ENCODE data around the gene COG5.

The COG5 gene

DNA sequence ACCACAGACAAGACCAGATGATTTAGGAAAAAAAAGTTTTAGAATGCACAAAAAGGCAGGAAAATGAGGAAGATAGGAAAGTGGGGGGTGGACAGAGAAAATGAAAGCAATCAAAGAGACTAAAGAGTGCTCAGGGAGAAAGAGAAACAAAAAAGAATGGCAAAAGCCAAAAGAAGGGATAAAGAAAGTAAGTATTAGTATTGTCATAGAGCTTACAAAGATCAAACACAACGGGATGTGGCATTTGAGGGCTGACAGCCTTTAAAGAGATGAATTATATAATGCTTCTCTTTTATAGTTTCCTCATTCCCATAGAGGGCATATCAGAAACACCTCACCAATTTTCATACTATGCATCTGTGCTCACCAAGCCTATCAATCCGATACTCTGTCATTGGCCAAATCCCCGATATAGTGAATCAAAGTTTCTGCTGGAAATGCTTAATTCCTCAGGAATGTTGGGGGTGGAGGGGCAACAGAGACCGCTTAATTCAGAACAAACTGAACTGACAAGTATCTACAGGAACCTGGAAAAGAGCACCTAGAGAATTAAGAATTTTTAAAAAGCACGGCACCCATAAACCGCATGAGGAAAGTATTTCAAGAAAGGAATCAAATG lies 2.7 kb downstream of the COG5 start:
- H3K4ac ChIP-seq (ENCODE audit: low read depth, low read length), result no peak overlapping the region
- H3K56ac ChIP-seq (ENCODE audit: low read length), result no peak overlapping the region
- peaks cover 9% of the 10 kb centered on the region for H3K79me1 ChIP-seq (ENCODE audit: low read length)
- H3K4me3 ChIP-seq (ENCODE audit: low read length), result no peak overlapping the region
- peaks cover 4% of the 10 kb centered on the region for H3K79me2 ChIP-seq (ENCODE audit: control insufficient read depth, insufficient read depth, low read length)
- H3K27me3 ChIP-seq (ENCODE audit: insufficient read depth, low read length, poor library complexity), result no peaks in the 10 kb centered on the region
- H4K5ac ChIP-seq (ENCODE audit: low read length), result no peak overlapping the region
- H3K4me2 ChIP-seq (ENCODE audit: low read length), result no peak overlapping the region
- H3K23ac ChIP-seq (ENCODE audit: low read length), result no peak overlapping the region
- DNase-seq, result no peak
- no peak overlapping the region for H3K27ac ChIP-seq (ENCODE audit: low read depth, low read length)
- H3K36me3 ChIP-seq (ENCODE audit: control insufficient read depth, insufficient read depth, low read length), result no peaks in the 10 kb centered on the region
- no peak overlapping the region for H2BK120ac ChIP-seq (ENCODE audit: low read depth, low read length)
- no peak overlapping the region for H2AK5ac ChIP-seq (ENCODE audit: low read length)
- no peak overlapping the region for H3K18ac ChIP-seq (ENCODE audit: low read length)
- no CpG with 5 or more reads among the region's 6 CpGs for WGBS (ENCODE audit: extremely low coverage, insufficient coverage, low lambda C conversion rate)
- H2BK5ac ChIP-seq (ENCODE audit: low read length), result no peak overlapping the region
- H2BK15ac ChIP-seq (replicated peaks; ENCODE audit: low read depth), result no peak overlapping the region
- no peak overlapping the region for H3K9ac ChIP-seq (ENCODE audit: low read length)
- peaks cover 1% of the 10 kb centered on the region for H3K4me1 ChIP-seq (ENCODE audit: control insufficient read depth, low read depth, low read length)
- H4K8ac ChIP-seq (ENCODE audit: low read depth, low read length), result no peak overlapping the region

- H2BK5ac ChIP-seq (ENCODE audit: low read length), result no peak overlapping the region
- peaks cover 9% of the 10 kb centered on the region for H3K79me1 ChIP-seq (ENCODE audit: low read length)
- H3K79me2 ChIP-seq (ENCODE audit: control insufficient read depth, insufficient read depth, low read length), result peaks cover 4% of the 10 kb centered on the region
- no peak overlapping the region for H2BK15ac ChIP-seq (replicated peaks; ENCODE audit: low read depth)
- H3K23ac ChIP-seq (ENCODE audit: low read length), result no peak overlapping the region
- no peak overlapping the region for H3K9ac ChIP-seq (ENCODE audit: low read length)
- no peak overlapping the region for H2AK5ac ChIP-seq (ENCODE audit: low read length)
- no peak overlapping the region for H3K27ac ChIP-seq (ENCODE audit: low read depth, low read length)
- H3K36me3 ChIP-seq (ENCODE audit: control insufficient read depth, insufficient read depth, low read length), result no peaks in the 10 kb centered on the region
- no peak overlapping the region for H3K4me2 ChIP-seq (ENCODE audit: low read length)
- H4K8ac ChIP-seq (ENCODE audit: low read depth, low read length), result no peak overlapping the region
- no CpG with 5 or more reads among the region's 2 CpGs for WGBS (ENCODE audit: extremely low coverage, insufficient coverage, low lambda C conversion rate)
- H3K27me3 ChIP-seq (ENCODE audit: insufficient read depth, low read length, poor library complexity), result no peaks in the 10 kb centered on the region
- no peak overlapping the region for H3K56ac ChIP-seq (ENCODE audit: low read length)
- H2BK120ac ChIP-seq (ENCODE audit: low read depth, low read length), result no peak overlapping the region
- H4K5ac ChIP-seq (ENCODE audit: low read length), result no peak overlapping the region
- peaks cover 1% of the 10 kb centered on the region for H3K4me1 ChIP-seq (ENCODE audit: control insufficient read depth, low read depth, low read length)
- no peak overlapping the region for H3K4me3 ChIP-seq (ENCODE audit: low read length)
- H3K18ac ChIP-seq (ENCODE audit: low read length), result no peak overlapping the region
- no peak overlapping the region for H3K4ac ChIP-seq (ENCODE audit: low read depth, low read length)
- peak; percentile 18 for DNase-seq
Observed at GRCh38 chr7:107559864-107560263, 3.9 kb downstream of the COG5 start.

GRCh38 chr7:107555893-107556292 lies 7.8 kb downstream of the COG5 start:
- H3K23ac ChIP-seq (ENCODE audit: low read length), result no peak overlapping the region
- H4K5ac ChIP-seq (ENCODE audit: low read length), result no peak overlapping the region
- no peak overlapping the region for H3K18ac ChIP-seq (ENCODE audit: low read length)
- H3K4ac ChIP-seq (ENCODE audit: low read depth, low read length), result no peak overlapping the region
- no peak overlapping the region for H3K4me2 ChIP-seq (ENCODE audit: low read length)
- H2BK5ac ChIP-seq (ENCODE audit: low read length), result no peak overlapping the region
- no peaks in the 10 kb centered on the region for H3K36me3 ChIP-seq (ENCODE audit: control insufficient read depth, insufficient read depth, low read length)
- no peak overlapping the region for H2BK120ac ChIP-seq (ENCODE audit: low read depth, low read length)
- H3K4me1 ChIP-seq (ENCODE audit: control insufficient read depth, low read depth, low read length), result no peaks in the 10 kb centered on the region
- WGBS (ENCODE audit: extremely low coverage, insufficient coverage, low lambda C conversion rate), result no CpG with 5 or more reads among the region's 3 CpGs
- no peak overlapping the region for H3K4me3 ChIP-seq (ENCODE audit: low read length)
- H3K9ac ChIP-seq (ENCODE audit: low read length), result no peak overlapping the region
- peaks cover 2% of the 10 kb centered on the region for H3K79me2 ChIP-seq (ENCODE audit: control insufficient read depth, insufficient read depth, low read length)
- no peak overlapping the region for H3K27ac ChIP-seq (ENCODE audit: low read depth, low read length)
- no peak overlapping the region for H2AK5ac ChIP-seq (ENCODE audit: low read length)
- H3K79me1 ChIP-seq (ENCODE audit: low read length), result peaks cover 4% of the 10 kb centered on the region
- H3K56ac ChIP-seq (ENCODE audit: low read length), result no peak overlapping the region
- no peaks in the 10 kb centered on the region for H3K27me3 ChIP-seq (ENCODE audit: insufficient read depth, low read length, poor library complexity)
- DNase-seq, result no peak
- H4K8ac ChIP-seq (ENCODE audit: low read depth, low read length), result no peak overlapping the region
- no peak overlapping the region for H2BK15ac ChIP-seq (replicated peaks; ENCODE audit: low read depth)

DNA sequence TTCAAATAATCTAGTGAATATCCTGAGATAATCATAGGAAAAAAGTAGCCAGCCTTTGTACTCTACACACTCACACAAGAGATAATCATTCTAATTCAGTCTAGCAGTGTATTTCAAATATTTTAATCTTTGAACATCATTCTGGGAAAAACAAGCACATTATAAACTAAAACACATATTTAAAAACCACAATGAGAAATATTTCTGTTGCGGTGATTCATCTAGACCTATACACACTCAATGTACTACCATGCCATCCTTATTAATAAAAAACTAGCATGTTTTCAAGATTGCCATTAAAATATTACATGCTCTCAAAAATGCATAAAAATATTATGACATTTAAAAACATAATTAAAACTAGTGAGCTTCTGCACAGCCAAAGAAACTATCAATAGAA lies 11.8 kb downstream of the COG5 start:
- H3K56ac ChIP-seq (ENCODE audit: low read length), result no peak overlapping the region
- H3K9ac ChIP-seq (ENCODE audit: low read length), result no peak overlapping the region
- H2BK120ac ChIP-seq (ENCODE audit: low read depth, low read length), result no peak overlapping the region
- H4K5ac ChIP-seq (ENCODE audit: low read length), result no peak overlapping the region
- no peaks in the 10 kb centered on the region for H3K79me2 ChIP-seq (ENCODE audit: control insufficient read depth, insufficient read depth, low read length)
- no peak overlapping the region for H3K4ac ChIP-seq (ENCODE audit: low read depth, low read length)
- H3K79me1 ChIP-seq (ENCODE audit: low read length), result no peaks in the 10 kb centered on the region
- no peak overlapping the region for H2AK5ac ChIP-seq (ENCODE audit: low read length)
- no peak overlapping the region for H3K27ac ChIP-seq (ENCODE audit: low read depth, low read length)
- H3K36me3 ChIP-seq (ENCODE audit: control insufficient read depth, insufficient read depth, low read length), result no peaks in the 10 kb centered on the region
- no peak overlapping the region for H3K18ac ChIP-seq (ENCODE audit: low read length)
- no peak overlapping the region for H3K4me3 ChIP-seq (ENCODE audit: low read length)
- WGBS (ENCODE audit: extremely low coverage, insufficient coverage, low lambda C conversion rate), result no CpG with 5 or more reads among the region's 1 CpG
- no peaks in the 10 kb centered on the region for H3K4me1 ChIP-seq (ENCODE audit: control insufficient read depth, low read depth, low read length)
- no peak overlapping the region for H2BK15ac ChIP-seq (replicated peaks; ENCODE audit: low read depth)
- no peak for DNase-seq
- H4K8ac ChIP-seq (ENCODE audit: low read depth, low read length), result no peak overlapping the region
- H3K23ac ChIP-seq (ENCODE audit: low read length), result no peak overlapping the region
- H3K27me3 ChIP-seq (ENCODE audit: insufficient read depth, low read length, poor library complexity), result no peaks in the 10 kb centered on the region
- no peak overlapping the region for H2BK5ac ChIP-seq (ENCODE audit: low read length)
- H3K4me2 ChIP-seq (ENCODE audit: low read length), result no peak overlapping the region

DNA sequence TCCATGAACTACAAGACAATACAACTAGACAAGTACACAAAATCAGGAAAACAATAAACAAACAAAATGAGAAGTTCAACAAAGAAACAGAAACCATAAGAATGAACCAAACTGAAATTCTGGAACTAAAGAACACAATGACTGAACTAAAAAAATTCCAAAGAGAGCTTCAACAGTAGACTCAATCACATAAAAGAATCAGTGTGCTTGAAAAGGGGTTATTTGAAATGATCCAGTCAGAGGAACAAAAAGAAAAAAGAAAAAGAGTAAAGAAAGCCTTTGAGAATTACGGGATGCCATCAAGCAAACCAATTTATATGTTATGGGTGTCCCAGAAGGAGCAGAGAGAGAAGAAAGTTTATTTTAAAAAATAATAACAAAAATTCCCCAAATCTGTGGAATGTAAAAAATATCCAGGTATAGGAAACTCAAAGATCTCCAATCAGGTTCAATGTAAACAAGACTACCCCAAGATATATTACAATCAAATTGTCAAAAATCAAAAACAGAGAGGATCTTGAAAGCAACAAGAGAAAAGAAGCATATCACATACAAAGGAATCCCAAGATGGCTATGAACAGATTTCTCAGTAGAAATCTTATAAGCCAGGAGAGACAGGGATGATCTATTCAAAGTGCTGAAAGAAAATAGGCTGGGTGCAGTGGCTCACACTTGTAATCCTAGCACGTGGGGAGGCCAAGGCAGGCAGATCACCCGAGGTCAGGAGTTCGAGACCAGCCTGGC lies 18.7 kb downstream of the COG5 start:
- no peaks in the 10 kb centered on the region for H3K36me3 ChIP-seq (ENCODE audit: control insufficient read depth, insufficient read depth, low read length)
- H3K4me3 ChIP-seq (ENCODE audit: low read length), result no peak overlapping the region
- no peak overlapping the region for H4K5ac ChIP-seq (ENCODE audit: low read length)
- no peak overlapping the region for H3K4me2 ChIP-seq (ENCODE audit: low read length)
- no peak overlapping the region for H3K9ac ChIP-seq (ENCODE audit: low read length)
- H3K4me1 ChIP-seq (ENCODE audit: control insufficient read depth, low read depth, low read length), result no peaks in the 10 kb centered on the region
- no peak overlapping the region for H3K27ac ChIP-seq (ENCODE audit: low read depth, low read length)
- no peak overlapping the region for H2BK120ac ChIP-seq (ENCODE audit: low read depth, low read length)
- no peak overlapping the region for H3K4ac ChIP-seq (ENCODE audit: low read depth, low read length)
- DNase-seq, result no peak
- H4K8ac ChIP-seq (ENCODE audit: low read depth, low read length), result no peak overlapping the region
- H2AK5ac ChIP-seq (ENCODE audit: low read length), result no peak overlapping the region
- WGBS (ENCODE audit: extremely low coverage, insufficient coverage, low lambda C conversion rate), result no CpG with 5 or more reads among the region's 4 CpGs
- H3K18ac ChIP-seq (ENCODE audit: low read length), result no peak overlapping the region
- peaks cover 5% of the 10 kb centered on the region for H3K79me1 ChIP-seq (ENCODE audit: low read length)
- no peak overlapping the region for H2BK15ac ChIP-seq (replicated peaks; ENCODE audit: low read depth)
- no peak overlapping the region for H3K56ac ChIP-seq (ENCODE audit: low read length)
- no peak overlapping the region for H3K23ac ChIP-seq (ENCODE audit: low read length)
- no peaks in the 10 kb centered on the region for H3K27me3 ChIP-seq (ENCODE audit: insufficient read depth, low read length, poor library complexity)
- no peaks in the 10 kb centered on the region for H3K79me2 ChIP-seq (ENCODE audit: control insufficient read depth, insufficient read depth, low read length)
- H2BK5ac ChIP-seq (ENCODE audit: low read length), result no peak overlapping the region

Measured in mesendoderm (in vitro differentiated cells).